ENCODE measurements around the gene HABP4. TPM values are rescaled to one million over a fixed set of nuclear protein-coding genes. Genes with fewer than 3 reads are reported as not detected.

Gene HABP4
- polyA plus RNA-seq (ENCODE audit: insufficient read length) = 11.3 TPM

GRCh38 chr9:96449845-96450612, at the start of gene HABP4:
TSS of gene HABP4 (plus strand) at chr9:96450169. CDS start at chr9:96450280, 111 bp downstream.
- peak; percentile 97 for DNase-seq

GRCh38 chr9:96408409-96409280, 41.3 kb upstream of the HABP4 start:
- DNase-seq = no peak

GRCh38 chr9:96411129-96411838, 38.7 kb upstream of the HABP4 start:
- no peak for DNase-seq

- no peak for DNase-seq
These were observed 37.6 kb upstream of the HABP4 start for GRCh38 chr9:96412174-96412913.

- DNase-seq = no peak
These were observed 36.4 kb upstream of the HABP4 start for GRCh38 chr9:96413302-96414221.

GRCh38 chr9:96417051-96417586, 32.9 kb upstream of the HABP4 start:
- DNase-seq = peak; percentile 90

GRCh38 chr9:96417661-96418082, 32.3 kb upstream of the HABP4 start:
- DNase-seq = peak; percentile 11

GRCh38 chr9:96418083-96418919, 31.7 kb upstream of the HABP4 start, which contains the start of gene ZNF367:
TSS of gene ZNF367 (minus strand) at chr9:96418370. CDS start at chr9:96418032, 338 bp downstream.
- peak; percentile 96 for DNase-seq

- no peak for DNase-seq
These were observed 30.9 kb upstream of the HABP4 start for GRCh38 chr9:96418920-96419690.

- DNase-seq = no peak
These were observed 30.3 kb upstream of the HABP4 start for GRCh38 chr9:96419691-96419969.

GRCh38 chr9:96420468-96421219, 29.3 kb upstream of the HABP4 start:
- DNase-seq = no peak

- no peak for DNase-seq
These were observed 26.5 kb upstream of the HABP4 start for GRCh38 chr9:96423322-96423984.

- DNase-seq = no peak
These were observed 26.0 kb upstream of the HABP4 start for GRCh38 chr9:96423985-96424336.

- no peak for DNase-seq
These were observed 24.3 kb upstream of the HABP4 start for GRCh38 chr9:96425500-96426169.

- no peak for DNase-seq
These were observed 20.2 kb upstream of the HABP4 start for GRCh38 chr9:96429732-96430131.

- DNase-seq = no peak
These were observed 19.6 kb upstream of the HABP4 start for GRCh38 chr9:96430377-96430776.

GRCh38 chr9:96435345-96435744, 14.6 kb upstream of the HABP4 start:
- DNase-seq = no peak
